ENCODE results near the gene SOX12.

Gene SOX12

GRCh38 chr20:346033-346639 is 20.8 kb downstream of the SOX12 start:
- TF ChIP-seq, protein P1, sequence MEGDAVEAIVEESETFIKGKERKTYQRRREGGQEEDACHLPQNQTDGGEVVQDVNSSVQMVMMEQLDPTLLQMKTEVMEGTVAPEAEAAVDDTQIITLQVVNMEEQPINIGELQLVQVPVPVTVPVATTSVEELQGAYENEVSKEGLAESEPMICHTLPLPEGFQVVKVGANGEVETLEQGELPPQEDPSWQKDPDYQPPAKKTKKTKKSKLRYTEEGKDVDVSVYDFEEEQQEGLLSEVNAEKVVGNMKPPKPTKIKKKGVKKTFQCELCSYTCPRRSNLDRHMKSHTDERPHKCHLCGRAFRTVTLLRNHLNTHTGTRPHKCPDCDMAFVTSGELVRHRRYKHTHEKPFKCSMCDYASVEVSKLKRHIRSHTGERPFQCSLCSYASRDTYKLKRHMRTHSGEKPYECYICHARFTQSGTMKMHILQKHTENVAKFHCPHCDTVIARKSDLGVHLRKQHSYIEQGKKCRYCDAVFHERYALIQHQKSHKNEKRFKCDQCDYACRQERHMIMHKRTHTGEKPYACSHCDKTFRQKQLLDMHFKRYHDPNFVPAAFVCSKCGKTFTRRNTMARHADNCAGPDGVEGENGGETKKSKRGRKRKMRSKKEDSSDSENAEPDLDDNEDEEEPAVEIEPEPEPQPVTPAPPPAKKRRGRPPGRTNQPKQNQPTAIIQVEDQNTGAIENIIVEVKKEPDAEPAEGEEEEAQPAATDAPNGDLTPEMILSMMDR (IDR thresholded peaks at IDR 0.05; ENCODE audit: low read depth, low read length): no peak
- DNase-seq (ENCODE audit: low read depth in 2 of 2): no peak
- H3K4me3 ChIP-seq (replicated peaks in 1 of 2; ENCODE audit: low read depth in 2 of 2, low read length in 2 of 2): peak overlapping the region; percentile 66 to 79

- peak; percentile 55 to 76 for DNase-seq (ENCODE audit: low read depth in 2 of 2)
- H3K4me3 ChIP-seq (replicated peaks in 1 of 2; ENCODE audit: low read depth in 2 of 2, low read length in 2 of 2): peak within 1 kb of the TSS; percentile 66 to 79
- TF ChIP-seq, protein P1 (IDR thresholded peaks at IDR 0.05; ENCODE audit: low read depth, low read length): no peak
These were observed 21.4 kb downstream of the SOX12 start, which contains the start of gene NRSN2 for GRCh38 chr20:346640-347316. NRSN2 (plus strand) TSS chr20:347111; CDS start chr20:349644, 2,533 bp downstream.

DNA sequence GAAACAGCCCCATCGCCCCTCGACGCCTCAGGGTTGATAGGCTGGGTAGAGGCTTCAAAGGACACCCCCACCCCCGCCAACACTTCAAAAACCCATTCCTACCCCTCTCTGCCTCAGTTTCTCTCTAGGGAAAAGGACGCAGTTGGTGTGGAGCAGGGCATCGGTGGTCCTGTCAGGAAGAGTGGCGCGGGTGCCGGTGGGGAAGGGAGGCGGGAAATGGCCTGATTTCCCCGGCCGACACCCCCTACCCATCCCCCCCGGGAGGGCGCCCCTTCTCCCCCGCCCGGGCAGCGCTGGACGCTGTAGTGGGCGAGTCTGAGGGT is 21.9 kb downstream of the SOX12 start:
- no peak for DNase-seq (ENCODE audit: low read depth in 2 of 2)
- peak overlapping the region; percentile 66 to 79 for H3K4me3 ChIP-seq (replicated peaks in 1 of 2; ENCODE audit: low read depth in 2 of 2, low read length in 2 of 2)
- TF ChIP-seq, protein P1 (IDR thresholded peaks at IDR 0.05; ENCODE audit: low read depth, low read length): no peak

DNA sequence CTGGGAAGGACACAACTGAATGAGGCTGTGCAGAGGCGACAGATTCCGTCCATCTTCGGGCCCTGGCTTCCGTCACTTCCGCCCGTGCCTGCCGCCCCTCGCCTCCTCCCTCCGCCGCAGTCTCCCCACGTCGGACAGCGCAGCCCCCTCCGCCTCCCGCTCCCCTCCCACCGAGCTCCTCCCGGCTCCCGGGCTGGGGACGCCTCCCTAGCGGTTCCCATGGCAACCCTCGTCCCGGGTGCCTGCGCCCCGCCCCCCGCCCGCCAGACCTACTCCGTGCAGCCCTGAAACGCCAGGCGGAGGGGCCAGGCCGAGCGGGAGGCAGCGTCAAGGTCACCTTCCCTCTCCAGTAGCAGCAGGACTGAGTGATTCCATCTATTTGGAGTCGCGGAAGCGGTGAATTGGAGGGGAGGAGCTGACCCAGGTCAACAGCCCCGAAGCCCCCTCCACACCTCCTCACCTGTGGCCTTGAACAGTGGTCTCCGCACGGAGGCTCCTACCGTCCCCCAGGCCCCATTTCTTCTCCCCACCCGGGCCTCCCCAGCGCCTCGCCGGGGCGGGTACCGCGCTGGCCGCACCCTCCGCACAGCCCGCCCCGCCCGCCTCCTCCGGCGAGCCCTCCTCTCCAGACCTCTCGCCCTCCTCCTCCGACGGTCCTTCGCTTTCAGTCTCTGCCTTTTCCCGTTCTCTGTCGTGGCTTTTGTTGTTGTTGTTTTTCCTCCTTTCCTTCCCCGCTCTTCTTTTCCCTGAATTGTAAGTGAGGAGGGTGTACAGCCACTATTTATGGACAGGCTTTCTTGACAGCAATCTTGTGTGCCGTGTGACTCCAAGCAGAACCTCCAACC is 22.5 kb downstream of the SOX12 start:
- TF ChIP-seq, protein P1 (IDR thresholded peaks at IDR 0.05; ENCODE audit: low read depth, low read length): no peak
- DNase-seq (ENCODE audit: low read depth in 2 of 2): peak; percentile 93 to 98
- H3K4me3 ChIP-seq (replicated peaks in 1 of 2; ENCODE audit: low read depth in 2 of 2, low read length in 2 of 2): peak overlapping the region; percentile 66 to 79

- H3K4me3 ChIP-seq (replicated peaks in 1 of 2; ENCODE audit: low read depth in 2 of 2, low read length in 2 of 2): no peak overlapping the region
- TF ChIP-seq, protein P1 (IDR thresholded peaks at IDR 0.05; ENCODE audit: low read depth, low read length): no peak
- no peak for DNase-seq (ENCODE audit: low read depth in 2 of 2)
These were observed 23.9 kb downstream of the SOX12 start for GRCh38 chr20:348972-349841.

DNA sequence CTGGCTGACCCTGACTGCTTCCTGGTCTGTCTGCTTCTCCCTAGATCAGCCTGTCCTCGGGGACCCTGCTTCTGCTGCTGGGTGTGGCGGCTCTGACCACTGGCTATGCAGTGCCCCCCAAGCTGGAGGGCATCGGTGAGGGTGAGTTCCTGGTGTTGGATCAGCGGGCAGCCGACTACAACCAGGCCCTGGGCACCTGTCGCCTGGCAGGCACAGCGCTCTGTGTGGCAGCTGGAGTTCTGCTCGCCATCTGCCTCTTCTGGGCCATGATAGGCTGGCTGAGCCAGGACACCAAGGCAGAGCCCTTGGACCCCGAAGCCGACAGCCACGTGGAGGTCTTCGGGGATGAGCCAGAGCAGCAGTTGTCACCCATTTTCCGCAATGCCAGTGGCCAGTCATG is 27.8 kb downstream of the SOX12 start:
- no peak for DNase-seq (ENCODE audit: low read depth in 2 of 2)
- no peak overlapping the region for H3K4me3 ChIP-seq (replicated peaks in 1 of 2; ENCODE audit: low read depth in 2 of 2, low read length in 2 of 2)
- TF ChIP-seq, protein P1 (IDR thresholded peaks at IDR 0.05; ENCODE audit: low read depth, low read length): no peak

Data from cardiac fibroblast (primary cell).